GM12878 (cell line): ENCODE measurements around the gene ALG5.

ENCODE experiments used
- CEBPB ChIP-seq, 2 experiments: fragments of 150-350 bp in 1 of 2; IDR thresholded peaks; 2 replicates each; pipeline ENCODE4 v1.6.1; 2012 to 2014; ENCODE audit warnings: low read depth in 2 of 2, low read length in 2 of 2, borderline replicate concordance in 1 of 2, inconsistent platforms in 1 of 2
- EZH2 ChIP-seq: IDR thresholded peaks from 2 replicates; pipeline ENCODE4 v1.6.1; 2012; ENCODE audit warnings: low read depth, mild to moderate bottlenecking, control low read depth, inconsistent platforms, low read length, borderline replicate concordance; ENCODE audit not compliant: control insufficient read depth
- NBN ChIP-seq: fragments of 450-650 bp; IDR thresholded peaks from 2 replicates; pipeline ENCODE4 v1.6.1; 2016
- NFYB ChIP-seq: IDR thresholded peaks from 2 replicates; pipeline ENCODE4 v1.6.1; 2011; ENCODE audit warnings: low read depth, mild to moderate bottlenecking, low read length, improper control_type of control experiment, moderate library complexity; ENCODE audit not compliant: insufficient read depth
- POLR2A ChIP-seq: IDR thresholded peaks from 2 replicates; pipeline ENCODE4 v1.6.1; 2011; ENCODE audit warnings: low read depth, mild to moderate bottlenecking, low read length
- TCF7 ChIP-seq: IDR thresholded peaks from 2 replicates; pipeline ENCODE4 v1.6.1; 2014; ENCODE audit warnings: antibody characterized with exemption, borderline replicate concordance
- TF ChIP-seq, protein P1 (sequence below), 3 experiments: IDR thresholded peaks in 2 of 3; conservative IDR thresholded peaks in 1 of 3; 2 replicates each; pipeline ENCODE4 v1.5.1; 2011; ENCODE audit warnings: low read depth in 3 of 3, low read length in 3 of 3, mild to moderate bottlenecking in 3 of 3, control low read depth in 2 of 3, moderate library complexity in 2 of 3, inconsistent platforms in 1 of 3, mixed read lengths in 1 of 3; ENCODE audit not compliant: control insufficient read depth in 2 of 3, insufficient read depth in 1 of 3; ENCODE audit errors: extremely low read depth in 1 of 3
- TF ChIP-seq, protein P2 (sequence below): IDR thresholded peaks from 2 replicates; pipeline ENCODE4 v1.6.1; 2012; ENCODE audit warnings: mild to moderate bottlenecking, low read depth, low read length
- TF ChIP-seq, protein P3 (sequence below): IDR thresholded peaks from 2 replicates; pipeline ENCODE4 v1.6.1; 2012; ENCODE audit warnings: low read depth, low read length, improper control_type of control experiment
- TF ChIP-seq, protein P4 (sequence below): fragments of 450-650 bp; IDR thresholded peaks from 2 replicates; pipeline ENCODE4 v1.6.1; 2016; ENCODE audit warnings: mild to moderate bottlenecking
- TF ChIP-seq, protein P5 (sequence below): IDR thresholded peaks from 2 replicates; pipeline ENCODE4 v1.6.1; 2012; ENCODE audit warnings: low read depth, low read length, improper control_type of control experiment

DNA sequence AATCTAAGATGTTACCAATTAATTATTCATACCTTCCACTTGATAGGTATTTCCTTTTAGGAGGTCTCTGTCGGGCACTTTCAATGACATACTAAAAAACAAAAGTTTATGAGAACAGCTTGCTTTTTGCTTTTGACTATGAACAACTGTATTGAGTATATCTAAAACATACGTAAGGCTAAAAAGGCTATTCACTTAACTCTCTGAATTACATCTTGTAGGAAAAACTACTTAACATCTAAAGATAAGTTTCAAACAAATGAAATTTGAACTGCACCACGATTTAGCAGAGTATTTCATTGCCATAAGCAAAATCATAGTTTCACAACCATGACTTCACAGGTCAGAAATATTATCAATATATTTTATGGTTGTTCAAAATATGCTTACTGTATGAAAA is 48.7 kb upstream of the ALG5 start:
- TF ChIP-seq, protein P1, sequence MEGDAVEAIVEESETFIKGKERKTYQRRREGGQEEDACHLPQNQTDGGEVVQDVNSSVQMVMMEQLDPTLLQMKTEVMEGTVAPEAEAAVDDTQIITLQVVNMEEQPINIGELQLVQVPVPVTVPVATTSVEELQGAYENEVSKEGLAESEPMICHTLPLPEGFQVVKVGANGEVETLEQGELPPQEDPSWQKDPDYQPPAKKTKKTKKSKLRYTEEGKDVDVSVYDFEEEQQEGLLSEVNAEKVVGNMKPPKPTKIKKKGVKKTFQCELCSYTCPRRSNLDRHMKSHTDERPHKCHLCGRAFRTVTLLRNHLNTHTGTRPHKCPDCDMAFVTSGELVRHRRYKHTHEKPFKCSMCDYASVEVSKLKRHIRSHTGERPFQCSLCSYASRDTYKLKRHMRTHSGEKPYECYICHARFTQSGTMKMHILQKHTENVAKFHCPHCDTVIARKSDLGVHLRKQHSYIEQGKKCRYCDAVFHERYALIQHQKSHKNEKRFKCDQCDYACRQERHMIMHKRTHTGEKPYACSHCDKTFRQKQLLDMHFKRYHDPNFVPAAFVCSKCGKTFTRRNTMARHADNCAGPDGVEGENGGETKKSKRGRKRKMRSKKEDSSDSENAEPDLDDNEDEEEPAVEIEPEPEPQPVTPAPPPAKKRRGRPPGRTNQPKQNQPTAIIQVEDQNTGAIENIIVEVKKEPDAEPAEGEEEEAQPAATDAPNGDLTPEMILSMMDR (IDR thresholded peaks at IDR 0.05 in 2 of 3, conservative IDR thresholded peaks at IDR 0.05 in 1 of 3; ENCODE audit: control insufficient read depth in 2 of 3, extremely low read depth in 1 of 3, insufficient read depth in 1 of 3, low read depth in 3 of 3, low read length in 3 of 3) = no peak
- TF ChIP-seq NFYB = no peak
- no peak for TF ChIP-seq NBN
- TF ChIP-seq, protein P2, sequence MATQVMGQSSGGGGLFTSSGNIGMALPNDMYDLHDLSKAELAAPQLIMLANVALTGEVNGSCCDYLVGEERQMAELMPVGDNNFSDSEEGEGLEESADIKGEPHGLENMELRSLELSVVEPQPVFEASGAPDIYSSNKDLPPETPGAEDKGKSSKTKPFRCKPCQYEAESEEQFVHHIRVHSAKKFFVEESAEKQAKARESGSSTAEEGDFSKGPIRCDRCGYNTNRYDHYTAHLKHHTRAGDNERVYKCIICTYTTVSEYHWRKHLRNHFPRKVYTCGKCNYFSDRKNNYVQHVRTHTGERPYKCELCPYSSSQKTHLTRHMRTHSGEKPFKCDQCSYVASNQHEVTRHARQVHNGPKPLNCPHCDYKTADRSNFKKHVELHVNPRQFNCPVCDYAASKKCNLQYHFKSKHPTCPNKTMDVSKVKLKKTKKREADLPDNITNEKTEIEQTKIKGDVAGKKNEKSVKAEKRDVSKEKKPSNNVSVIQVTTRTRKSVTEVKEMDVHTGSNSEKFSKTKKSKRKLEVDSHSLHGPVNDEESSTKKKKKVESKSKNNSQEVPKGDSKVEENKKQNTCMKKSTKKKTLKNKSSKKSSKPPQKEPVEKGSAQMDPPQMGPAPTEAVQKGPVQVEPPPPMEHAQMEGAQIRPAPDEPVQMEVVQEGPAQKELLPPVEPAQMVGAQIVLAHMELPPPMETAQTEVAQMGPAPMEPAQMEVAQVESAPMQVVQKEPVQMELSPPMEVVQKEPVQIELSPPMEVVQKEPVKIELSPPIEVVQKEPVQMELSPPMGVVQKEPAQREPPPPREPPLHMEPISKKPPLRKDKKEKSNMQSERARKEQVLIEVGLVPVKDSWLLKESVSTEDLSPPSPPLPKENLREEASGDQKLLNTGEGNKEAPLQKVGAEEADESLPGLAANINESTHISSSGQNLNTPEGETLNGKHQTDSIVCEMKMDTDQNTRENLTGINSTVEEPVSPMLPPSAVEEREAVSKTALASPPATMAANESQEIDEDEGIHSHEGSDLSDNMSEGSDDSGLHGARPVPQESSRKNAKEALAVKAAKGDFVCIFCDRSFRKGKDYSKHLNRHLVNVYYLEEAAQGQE = no peak
- TF ChIP-seq, protein P3, sequence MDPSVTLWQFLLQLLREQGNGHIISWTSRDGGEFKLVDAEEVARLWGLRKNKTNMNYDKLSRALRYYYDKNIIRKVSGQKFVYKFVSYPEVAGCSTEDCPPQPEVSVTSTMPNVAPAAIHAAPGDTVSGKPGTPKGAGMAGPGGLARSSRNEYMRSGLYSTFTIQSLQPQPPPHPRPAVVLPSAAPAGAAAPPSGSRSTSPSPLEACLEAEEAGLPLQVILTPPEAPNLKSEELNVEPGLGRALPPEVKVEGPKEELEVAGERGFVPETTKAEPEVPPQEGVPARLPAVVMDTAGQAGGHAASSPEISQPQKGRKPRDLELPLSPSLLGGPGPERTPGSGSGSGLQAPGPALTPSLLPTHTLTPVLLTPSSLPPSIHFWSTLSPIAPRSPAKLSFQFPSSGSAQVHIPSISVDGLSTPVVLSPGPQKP = no peak
- no peak for TF ChIP-seq CEBPB (IDR thresholded peaks at IDR 0.05; ENCODE audit: borderline replicate concordance in 1 of 2, low read depth in 2 of 2, low read length in 2 of 2)
- TF ChIP-seq, protein P4, sequence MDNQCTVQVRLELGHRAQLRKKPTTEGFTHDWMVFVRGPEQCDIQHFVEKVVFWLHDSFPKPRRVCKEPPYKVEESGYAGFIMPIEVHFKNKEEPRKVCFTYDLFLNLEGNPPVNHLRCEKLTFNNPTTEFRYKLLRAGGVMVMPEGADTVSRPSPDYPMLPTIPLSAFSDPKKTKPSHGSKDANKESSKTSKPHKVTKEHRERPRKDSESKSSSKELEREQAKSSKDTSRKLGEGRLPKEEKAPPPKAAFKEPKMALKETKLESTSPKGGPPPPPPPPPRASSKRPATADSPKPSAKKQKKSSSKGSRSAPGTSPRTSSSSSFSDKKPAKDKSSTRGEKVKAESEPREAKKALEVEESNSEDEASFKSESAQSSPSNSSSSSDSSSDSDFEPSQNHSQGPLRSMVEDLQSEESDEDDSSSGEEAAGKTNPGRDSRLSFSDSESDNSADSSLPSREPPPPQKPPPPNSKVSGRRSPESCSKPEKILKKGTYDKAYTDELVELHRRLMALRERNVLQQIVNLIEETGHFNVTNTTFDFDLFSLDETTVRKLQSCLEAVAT = no peak
- no peak for TF ChIP-seq TCF7
- no peak for TF ChIP-seq EZH2
- TF ChIP-seq, protein P5, sequence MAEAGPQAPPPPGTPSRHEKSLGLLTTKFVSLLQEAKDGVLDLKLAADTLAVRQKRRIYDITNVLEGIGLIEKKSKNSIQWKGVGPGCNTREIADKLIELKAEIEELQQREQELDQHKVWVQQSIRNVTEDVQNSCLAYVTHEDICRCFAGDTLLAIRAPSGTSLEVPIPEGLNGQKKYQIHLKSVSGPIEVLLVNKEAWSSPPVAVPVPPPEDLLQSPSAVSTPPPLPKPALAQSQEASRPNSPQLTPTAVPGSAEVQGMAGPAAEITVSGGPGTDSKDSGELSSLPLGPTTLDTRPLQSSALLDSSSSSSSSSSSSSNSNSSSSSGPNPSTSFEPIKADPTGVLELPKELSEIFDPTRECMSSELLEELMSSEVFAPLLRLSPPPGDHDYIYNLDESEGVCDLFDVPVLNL = no peak
- no peak for TF ChIP-seq POLR2A
